Measurements from ENCODE around the gene PARL. TPM values are rescaled to one million over a fixed set of nuclear protein-coding genes. Genes with fewer than 3 reads are reported as not detected.

PARL gene
- total and polyA plus RNA-seq, 2 of the 8 experiments (the other 6 are each of a cell fraction or from before 2014, with no cell fraction given): 62.7 to 85.0 TPM

DNA sequence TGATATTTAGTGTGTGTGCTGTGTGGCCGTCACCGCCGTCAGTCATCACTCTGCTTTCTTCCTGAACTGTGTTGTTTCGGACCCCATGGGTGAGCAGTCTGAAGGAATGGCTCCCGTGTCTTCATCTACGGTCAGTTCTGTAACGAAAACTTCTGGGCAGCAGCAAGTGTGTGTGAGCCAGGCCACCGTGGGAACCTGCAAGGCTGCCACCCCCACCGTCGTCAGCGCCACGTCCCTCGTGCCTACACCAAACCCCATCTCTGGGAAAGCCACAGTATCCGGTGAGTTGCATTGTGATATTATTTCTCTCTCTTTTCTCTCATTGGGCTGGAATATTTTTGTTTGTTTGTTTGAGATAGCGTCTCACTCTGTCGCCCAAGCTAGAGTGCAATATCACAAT is 94.0 kb downstream of the PARL start:
- Histone ChIP-seq H2BK20ac (ENCODE audit: low read length) (no peak overlapping the region), H4K91ac (replicated peaks; ENCODE audit: insufficient read length, low read length) (no peak overlapping the region), H3K23ac (ENCODE audit: insufficient read length) (no peak overlapping the region), H2BK120ac (replicated peaks; ENCODE audit: low read depth, low read length) (no peak overlapping the region), H3K4ac (replicated peaks; ENCODE audit: insufficient read length, low read depth, low read length) (no peak overlapping the region), H4K5ac (ENCODE audit: insufficient read length, low read depth, low read length) (no peak overlapping the region), H3K4me2 (ENCODE audit: insufficient read depth in 1 of 2, low read depth in 2 of 2, low read length in 2 of 2) (no peak overlapping the region), H3K56ac (replicated peaks; ENCODE audit: insufficient read length, low read depth, low read length) (no peak overlapping the region), H3K79me2 (ENCODE audit: control insufficient read depth in 1 of 2, insufficient read depth in 2 of 2, low read length in 2 of 2) (no peaks in the 10 kb centered on the region; a peak in 1 of 4 replicates), H2BK5ac (ENCODE audit: low read depth, low read length) (no peak overlapping the region), H2BK12ac (ENCODE audit: low read depth, low read length) (no peak overlapping the region), H3K4me1 (replicated peaks in 1 of 4; ENCODE audit: control insufficient read depth in 3 of 4, insufficient read depth in 4 of 4, low read length in 3 of 4) (no peaks in the 10 kb centered on the region), H3K14ac (ENCODE audit: insufficient read length) (no peak overlapping the region), H2AFZ (ENCODE audit: low read length) (no peak overlapping the region), H2BK15ac (ENCODE audit: low read length) (no peak overlapping the region), H3K79me1 (ENCODE audit: low read depth, low read length) (no peaks in the 10 kb centered on the region), H4K20me1 (replicated peaks in 1 of 2; ENCODE audit: control insufficient read depth in 1 of 2, insufficient read depth in 2 of 2, low read length in 2 of 2) (peaks cover 3 to 4% of the 10 kb centered on the region in 2 experiments), H3K4me3 (ENCODE audit: extremely low read depth in 1 of 4, insufficient read depth in 2 of 4, low read depth in 3 of 4, low read length in 4 of 4) (no peak overlapping the region), H2AK5ac (ENCODE audit: low read depth, low read length) (no peak overlapping the region), H3K18ac (ENCODE audit: extremely low read depth, low read length) (no peak overlapping the region), H3K9ac (replicated peaks in 1 of 4; ENCODE audit: extremely low read depth in 1 of 4, low read depth in 3 of 4, low read length in 3 of 4) (no peak overlapping the region), H3K23me2 (ENCODE audit: low read depth, low read length) (no peaks in the 10 kb centered on the region), H3K9me3 (ENCODE audit: insufficient read depth in 2 of 2, low read depth in 1 of 2, low read length in 1 of 2) (no peaks in the 10 kb centered on the region), H4K8ac (ENCODE audit: extremely low read depth, insufficient read depth, low read length) (no peak overlapping the region; the same call in 1 of the 2 replicates), H3K36me3 (ENCODE audit: control insufficient read depth in 2 of 4, insufficient read depth in 4 of 4, low read length in 3 of 4) (peaks cover 13 to 63% (median 39%) of the 10 kb centered on the region in 4 experiments), H3K27me3 (replicated peaks in 1 of 4; ENCODE audit: control insufficient read depth in 3 of 4, extremely low read depth in 1 of 4, insufficient read depth in 3 of 4, low read length in 3 of 4) (no peaks in the 10 kb centered on the region), H3K27ac (ENCODE audit: low read depth, low read length) (no peak overlapping the region)
- FAIRE-seq (no peak), DNase-seq (ENCODE audit: low read depth in 1 of 2, low spot score in 2 of 2) (no peak)
- POLR2A ChIA-PET (ENCODE audit: partially characterized antibody): no interaction called here
- 94% methylated on average over 16 of the region's 16 CpGs; no CpG with 5 or more reads in 1 of the 2 experiments for WGBS, 2 experiments (ENCODE audit: extremely low coverage in 1 of 2, insufficient coverage in 1 of 2, insufficient read length in 1 of 2, insufficient replicate concordance in 2 of 2, low coverage in 1 of 2, low lambda C conversion rate in 2 of 2, missing lambda C conversion rate in 1 of 2)
- CTCF ChIA-PET (ENCODE audit: partially characterized antibody): interaction anchor here (0.6 to 1.3 kb wide), 2 partner anchors 21 to 94 kb away, joined by 3 read pairs; partner anchors contain the start of gene PARL
- TF ChIP-seq RAD21 (IDR thresholded peaks at IDR 0.05 in 1 of 2, conservative IDR thresholded peaks at IDR 0.05 in 1 of 2; ENCODE audit: low read depth in 2 of 2, low read length in 2 of 2) (no peak), MAFK (IDR thresholded peaks at IDR 0.05; ENCODE audit: low read depth, low read length) (no peak), CBX8 (IDR thresholded peaks at IDR 0.05; ENCODE audit: borderline replicate concordance, low read depth, low read length) (no peak), POLR2AphosphoS5 (IDR thresholded peaks at IDR 0.05; ENCODE audit: low read depth, low read length) (no peak), TCF12 (IDR thresholded peaks at IDR 0.05; ENCODE audit: low read depth, low read length) (no peak)

Data from H1 (cell line).